Stimulated activated CD4-positive, alpha-beta T cell treated with anti-CD3 and anti-CD28 coated beads, Interleukin-1b, Interleukin-23, amount 100 ng/mL, for 4 hours (primary cell): ENCODE measurements around the gene XRN1.
"Not testable (repeated sequence)": the region's sequence is repeated elsewhere in the genome, so short reads cannot be mapped to it uniquely, and the experiment has no call there.

Experiments
- DNase-seq, 2 donors: peaks; one replicate each; pipeline ENCODE4 v3.0.0-alpha.2; 2020; ENCODE audit warnings: low read depth in 2 of 2

XRN1 gene, protein sequence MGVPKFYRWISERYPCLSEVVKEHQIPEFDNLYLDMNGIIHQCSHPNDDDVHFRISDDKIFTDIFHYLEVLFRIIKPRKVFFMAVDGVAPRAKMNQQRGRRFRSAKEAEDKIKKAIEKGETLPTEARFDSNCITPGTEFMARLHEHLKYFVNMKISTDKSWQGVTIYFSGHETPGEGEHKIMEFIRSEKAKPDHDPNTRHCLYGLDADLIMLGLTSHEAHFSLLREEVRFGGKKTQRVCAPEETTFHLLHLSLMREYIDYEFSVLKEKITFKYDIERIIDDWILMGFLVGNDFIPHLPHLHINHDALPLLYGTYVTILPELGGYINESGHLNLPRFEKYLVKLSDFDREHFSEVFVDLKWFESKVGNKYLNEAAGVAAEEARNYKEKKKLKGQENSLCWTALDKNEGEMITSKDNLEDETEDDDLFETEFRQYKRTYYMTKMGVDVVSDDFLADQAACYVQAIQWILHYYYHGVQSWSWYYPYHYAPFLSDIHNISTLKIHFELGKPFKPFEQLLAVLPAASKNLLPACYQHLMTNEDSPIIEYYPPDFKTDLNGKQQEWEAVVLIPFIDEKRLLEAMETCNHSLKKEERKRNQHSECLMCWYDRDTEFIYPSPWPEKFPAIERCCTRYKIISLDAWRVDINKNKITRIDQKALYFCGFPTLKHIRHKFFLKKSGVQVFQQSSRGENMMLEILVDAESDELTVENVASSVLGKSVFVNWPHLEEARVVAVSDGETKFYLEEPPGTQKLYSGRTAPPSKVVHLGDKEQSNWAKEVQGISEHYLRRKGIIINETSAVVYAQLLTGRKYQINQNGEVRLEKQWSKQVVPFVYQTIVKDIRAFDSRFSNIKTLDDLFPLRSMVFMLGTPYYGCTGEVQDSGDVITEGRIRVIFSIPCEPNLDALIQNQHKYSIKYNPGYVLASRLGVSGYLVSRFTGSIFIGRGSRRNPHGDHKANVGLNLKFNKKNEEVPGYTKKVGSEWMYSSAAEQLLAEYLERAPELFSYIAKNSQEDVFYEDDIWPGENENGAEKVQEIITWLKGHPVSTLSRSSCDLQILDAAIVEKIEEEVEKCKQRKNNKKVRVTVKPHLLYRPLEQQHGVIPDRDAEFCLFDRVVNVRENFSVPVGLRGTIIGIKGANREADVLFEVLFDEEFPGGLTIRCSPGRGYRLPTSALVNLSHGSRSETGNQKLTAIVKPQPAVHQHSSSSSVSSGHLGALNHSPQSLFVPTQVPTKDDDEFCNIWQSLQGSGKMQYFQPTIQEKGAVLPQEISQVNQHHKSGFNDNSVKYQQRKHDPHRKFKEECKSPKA (N-terminal part only)

GRCh38 chr3:142447852-142448823 lies at the start of gene XRN1:
Gene XRN1, minus strand, starts transcription at chr3:142448037. Its CDS starts 93 bp downstream, at chr3:142447944.
- DNase-seq: peak; percentile 91

- DNase-seq: no peak
These were observed 47.3 kb upstream of the XRN1 start for GRCh38 chr3:142495103-142495502.

- DNase-seq: no peak
These were observed 44.3 kb upstream of the XRN1 start for GRCh38 chr3:142492184-142492583.

GRCh38 chr3:142489572-142490323 lies 41.9 kb upstream of the XRN1 start:
- DNase-seq: no peak

DNA sequence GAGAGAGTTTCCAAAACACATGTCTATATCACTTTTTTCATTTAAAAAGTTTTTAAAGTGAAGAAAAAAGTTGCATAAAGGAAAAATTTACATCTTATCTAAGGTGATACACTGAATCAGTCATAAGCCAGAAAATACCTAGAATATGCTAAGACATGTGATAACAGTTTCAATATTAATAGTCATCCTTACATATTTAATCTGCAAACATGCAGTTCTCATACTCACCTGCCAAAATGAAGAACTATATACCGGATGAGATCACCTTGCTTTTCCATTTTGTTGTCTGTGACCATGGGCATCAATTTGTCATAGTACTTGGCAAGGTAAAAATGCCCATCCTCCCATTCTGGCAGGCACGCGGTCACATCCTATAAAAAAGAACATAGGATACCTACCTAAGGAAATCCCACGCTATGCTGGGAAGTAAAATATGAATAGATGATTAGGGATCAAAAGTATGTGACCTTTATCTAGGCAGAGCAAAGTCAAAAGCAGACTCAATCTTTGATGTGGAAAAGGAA lies 37.1 kb upstream of the XRN1 start:
- DNase-seq: no peak

DNA sequence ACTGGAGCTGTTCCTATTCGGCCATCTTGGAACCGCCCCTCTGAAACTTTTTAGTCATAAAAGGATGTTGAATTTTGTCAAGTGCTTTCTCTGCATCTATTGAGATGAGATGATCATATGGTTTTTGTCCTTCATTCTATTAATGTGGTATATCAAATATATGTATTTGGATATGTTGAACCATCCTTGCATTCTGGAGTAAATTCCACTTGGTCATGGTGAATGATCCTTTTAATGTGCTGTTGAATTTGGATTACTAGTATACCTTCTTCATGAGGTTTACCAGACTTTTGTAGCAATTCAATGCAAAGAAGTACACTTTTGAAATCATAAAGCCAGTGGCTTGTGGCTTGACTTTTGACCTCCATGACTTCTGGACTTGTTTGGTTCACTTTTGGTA lies 33.4 kb upstream of the XRN1 start:
- no peak for DNase-seq

DNA sequence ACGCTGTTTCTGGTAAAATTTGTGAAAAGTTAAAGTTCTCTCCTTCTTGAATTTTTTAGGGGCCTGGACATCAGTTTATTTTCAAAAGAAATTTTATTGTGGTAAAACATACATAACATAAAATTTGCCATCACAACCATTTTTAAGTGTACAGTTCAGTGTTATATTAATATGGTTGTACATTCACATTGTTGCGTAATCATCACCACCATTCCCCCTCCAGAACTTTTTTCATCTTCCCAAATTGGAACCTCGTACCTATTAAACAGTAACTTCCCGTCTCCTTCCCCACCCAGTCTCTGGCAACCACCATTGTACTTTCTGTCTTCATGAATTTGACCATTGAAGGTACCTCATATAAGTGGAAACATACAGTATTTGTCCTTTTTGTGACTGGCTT lies 23.0 kb upstream of the XRN1 start:
- DNase-seq: no peak

DNA sequence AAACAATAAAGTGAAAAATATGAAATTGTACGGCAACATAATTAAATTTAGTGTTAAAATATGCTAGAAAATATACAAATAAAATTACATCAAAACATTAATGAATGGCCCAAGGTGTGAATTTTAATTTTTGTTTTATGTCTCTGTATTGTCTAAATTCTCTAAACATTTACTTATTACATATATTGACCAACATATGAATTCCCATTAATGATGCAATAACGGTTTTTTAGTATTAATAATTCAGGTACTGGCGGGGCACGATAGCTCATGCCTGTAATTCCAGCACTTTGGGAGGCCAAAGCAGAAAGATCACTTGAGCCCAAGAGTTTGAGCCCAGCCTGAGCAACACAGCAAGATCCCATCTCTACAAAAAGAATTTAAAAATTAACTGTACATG lies 20.6 kb upstream of the XRN1 start:
- no peak for DNase-seq

- no peak for DNase-seq
These were observed 19.9 kb upstream of the XRN1 start for GRCh38 chr3:142467768-142468167.

- no peak for DNase-seq
These were observed 12.9 kb upstream of the XRN1 start for GRCh38 chr3:142460689-142461088.

DNA sequence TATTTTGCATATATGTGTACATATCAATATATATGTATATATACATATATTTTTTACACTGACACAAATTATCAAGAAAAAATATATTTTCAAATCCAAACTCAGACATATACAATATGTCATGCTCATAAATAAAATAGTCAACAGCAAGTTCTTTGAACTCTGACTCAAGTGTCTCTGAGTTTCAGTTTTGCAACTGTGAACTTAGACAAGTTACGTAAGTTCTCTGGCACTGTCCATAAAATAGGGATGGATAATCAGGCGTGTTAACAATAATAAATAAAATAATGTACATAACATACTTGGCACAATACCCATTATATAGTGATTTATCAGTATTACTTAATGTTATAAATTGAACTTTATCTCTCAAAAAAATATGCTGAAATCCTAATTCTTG lies 12.1 kb upstream of the XRN1 start:
- no peak for DNase-seq

GRCh38 chr3:142459096-142459495 lies 11.3 kb upstream of the XRN1 start:
- DNase-seq: no peak

- DNase-seq: no peak
These were observed 3.0 kb upstream of the XRN1 start for GRCh38 chr3:142450881-142451280.

DNA sequence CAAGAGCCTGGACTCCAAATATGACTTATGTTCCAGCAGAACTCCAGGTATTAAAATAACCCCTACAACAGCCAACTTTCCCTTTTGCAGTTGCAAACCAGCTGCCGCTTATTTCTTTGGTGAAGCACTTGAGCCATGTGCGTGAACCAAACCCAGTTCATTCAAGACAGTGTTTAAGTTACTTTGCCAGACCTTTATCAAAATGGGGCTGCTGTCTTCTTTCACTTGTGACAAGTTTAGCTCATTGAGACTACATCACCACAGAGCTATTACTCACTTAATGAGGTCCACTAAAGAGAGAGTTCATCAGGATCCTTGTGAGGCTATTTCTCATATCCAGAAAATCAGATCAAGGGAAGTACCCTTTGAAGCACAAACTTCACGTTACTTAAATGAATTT lies 2.4 kb upstream of the XRN1 start:
- no peak for DNase-seq

GRCh38 chr3:142447301-142447851 lies 461 bp downstream of the XRN1 start:
- peak; percentile 21 to 25 for DNase-seq

- DNase-seq: peak in 1 of 2 donors; percentile 1
These were observed 2.0 kb downstream of the XRN1 start for GRCh38 chr3:142445816-142446254.

DNA sequence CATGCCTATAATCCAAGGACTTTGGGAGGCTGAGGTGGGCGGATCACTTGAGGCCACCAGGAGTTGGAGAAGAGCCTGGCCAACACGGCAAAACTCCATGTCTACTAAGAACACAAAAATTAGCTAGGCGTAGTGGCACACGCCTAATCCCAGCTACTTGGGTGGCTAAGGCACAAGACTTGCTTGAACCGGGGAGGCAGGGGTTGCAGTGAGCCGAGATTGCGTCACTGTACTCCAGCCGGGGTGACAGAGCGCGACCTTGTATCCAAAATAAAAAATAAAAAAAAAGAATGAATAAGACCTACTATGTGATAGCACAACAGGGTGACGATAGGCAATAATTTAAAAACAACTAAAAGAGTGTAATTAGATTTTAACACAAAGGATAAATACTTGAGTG lies 3.5 kb downstream of the XRN1 start:
- DNase-seq: no peak

GRCh38 chr3:142443060-142443459 lies 4.8 kb downstream of the XRN1 start:
- not testable (repeated sequence) for DNase-seq

- not testable (repeated sequence) for DNase-seq
These were observed 8.2 kb downstream of the XRN1 start for GRCh38 chr3:142439499-142440220.
